ENCODE measurements around the gene SPP1. TPM values are rescaled to one million over a fixed set of nuclear protein-coding genes. Genes with fewer than 3 reads are reported as not detected.

The SPP1 gene
- total RNA-seq, 4 donors from 2014 or later: 5.6 to 37.8 (median 10.3) TPM

DNA sequence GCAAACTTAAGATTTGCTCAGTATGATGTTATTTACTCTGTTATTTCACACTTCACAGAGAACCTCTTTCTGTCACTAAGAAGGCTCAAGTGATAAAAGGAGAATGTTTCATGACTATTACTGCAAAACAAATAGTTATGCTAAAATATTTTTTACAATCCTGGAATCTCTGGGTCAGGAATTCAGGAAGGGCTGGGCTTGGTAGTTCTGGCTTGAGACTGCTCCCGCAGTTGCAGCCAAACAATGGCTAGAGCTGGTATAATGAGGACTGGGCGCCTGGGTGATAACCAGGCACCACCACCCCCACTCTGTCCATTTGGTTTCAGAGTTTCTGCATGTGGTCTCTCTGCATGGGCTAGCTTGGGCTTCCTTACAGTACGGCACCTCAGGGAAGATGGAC, 28.7 kb upstream of the SPP1 start:
- TF ChIP-seq EP300 (IDR thresholded peaks at IDR 0.05) (no peak), POLR2A (IDR thresholded peaks at IDR 0.05) (no peak)
- TF ChIP-seq, protein P1, sequence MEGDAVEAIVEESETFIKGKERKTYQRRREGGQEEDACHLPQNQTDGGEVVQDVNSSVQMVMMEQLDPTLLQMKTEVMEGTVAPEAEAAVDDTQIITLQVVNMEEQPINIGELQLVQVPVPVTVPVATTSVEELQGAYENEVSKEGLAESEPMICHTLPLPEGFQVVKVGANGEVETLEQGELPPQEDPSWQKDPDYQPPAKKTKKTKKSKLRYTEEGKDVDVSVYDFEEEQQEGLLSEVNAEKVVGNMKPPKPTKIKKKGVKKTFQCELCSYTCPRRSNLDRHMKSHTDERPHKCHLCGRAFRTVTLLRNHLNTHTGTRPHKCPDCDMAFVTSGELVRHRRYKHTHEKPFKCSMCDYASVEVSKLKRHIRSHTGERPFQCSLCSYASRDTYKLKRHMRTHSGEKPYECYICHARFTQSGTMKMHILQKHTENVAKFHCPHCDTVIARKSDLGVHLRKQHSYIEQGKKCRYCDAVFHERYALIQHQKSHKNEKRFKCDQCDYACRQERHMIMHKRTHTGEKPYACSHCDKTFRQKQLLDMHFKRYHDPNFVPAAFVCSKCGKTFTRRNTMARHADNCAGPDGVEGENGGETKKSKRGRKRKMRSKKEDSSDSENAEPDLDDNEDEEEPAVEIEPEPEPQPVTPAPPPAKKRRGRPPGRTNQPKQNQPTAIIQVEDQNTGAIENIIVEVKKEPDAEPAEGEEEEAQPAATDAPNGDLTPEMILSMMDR (IDR thresholded peaks at IDR 0.05): no peak

DNA sequence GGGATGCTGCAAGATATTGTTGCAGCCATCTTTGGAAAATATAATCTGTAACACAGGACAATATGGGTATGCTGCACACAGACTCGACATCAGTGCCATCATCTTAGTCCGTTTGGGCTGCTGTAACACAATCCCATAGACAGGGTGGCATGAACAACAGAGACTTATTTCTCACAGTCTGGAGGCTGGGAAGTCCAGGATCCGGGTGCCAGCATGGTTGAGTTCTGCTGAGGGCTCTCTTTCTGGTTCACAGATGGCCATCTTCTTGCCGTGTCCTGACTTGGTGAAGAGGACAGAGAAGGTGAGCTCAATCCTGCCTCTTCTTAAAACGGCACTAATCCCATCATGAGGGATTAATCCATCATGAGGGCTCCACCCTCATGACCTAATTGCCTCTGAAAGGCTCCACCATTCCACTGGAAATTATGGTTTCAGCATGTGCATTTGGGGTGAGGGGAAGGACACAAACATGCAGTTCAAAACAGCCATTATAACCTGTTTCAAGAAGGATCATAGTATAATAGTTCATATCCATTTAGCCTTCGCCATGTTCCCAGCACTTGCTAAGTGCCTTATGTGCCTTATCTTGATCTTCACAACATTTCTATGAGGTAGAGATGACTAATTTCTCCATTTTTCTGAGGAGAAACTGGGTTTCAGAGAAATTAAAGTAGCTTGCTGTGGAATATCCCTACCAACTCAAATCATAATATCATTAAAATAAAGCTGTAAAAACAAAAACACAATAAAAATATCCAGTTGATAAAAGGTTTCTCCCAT, 27.9 kb upstream of the SPP1 start:
- no peaks in the 10 kb centered on the region for H3K9me3 ChIP-seq
- 66 to 100% methylated on average over 1 to 3 of the region's 6 CpGs for WGBS, 2 donors (ENCODE audit: low coverage in 1 of 2)
- TF ChIP-seq POLR2A (IDR thresholded peaks at IDR 0.05) (no peak), POLR2AphosphoS5 (IDR thresholded peaks at IDR 0.05) (no peak), EP300 (IDR thresholded peaks at IDR 0.05) (no peak)
- TF ChIP-seq, protein P1 (IDR thresholded peaks at IDR 0.05): no peak

More for the DNA sequence above, 28.7 kb upstream of the SPP1 start:
- Histone ChIP-seq H3K27ac (no peak overlapping the region), H3K4me3 (no peak overlapping the region), H3K4me1 (peaks cover 0 to 11% (median 0%) of the 10 kb centered on the region in 3 donors), H3K36me3 (no peaks in the 10 kb centered on the region), H3K27me3 (no peaks in the 10 kb centered on the region), H3K9me3 (no peaks in the 10 kb centered on the region)
- 82 to 86% methylated on average over 1 to 3 of the region's 3 CpGs for WGBS, 2 donors (ENCODE audit: low coverage in 1 of 2)
- ATAC-seq: no peak

DNA sequence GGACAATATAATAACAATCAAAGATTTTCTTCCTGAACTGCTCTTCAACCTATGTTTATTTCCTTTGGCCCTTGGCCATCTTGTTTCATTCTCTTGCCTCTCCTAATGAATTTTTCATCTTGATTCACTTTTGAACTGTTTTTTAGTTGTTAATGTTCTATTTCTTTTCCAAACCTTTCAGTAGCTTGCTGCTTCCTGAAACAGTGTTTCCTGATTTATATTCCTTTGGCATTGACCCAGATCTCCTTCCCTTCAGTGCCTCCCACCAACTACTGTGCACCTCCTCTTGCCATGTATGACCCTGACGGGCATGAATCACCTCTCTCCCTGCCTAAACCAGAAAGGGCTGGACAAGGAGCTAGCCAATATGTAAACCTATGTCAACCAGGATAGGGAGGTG, 25.6 kb upstream of the SPP1 start:
- no peak for ATAC-seq
- WGBS, 2 donors (ENCODE audit: low coverage in 1 of 2): 22 to 44% methylated on average over 1 of the region's 1 CpG
- H3K27ac ChIP-seq: no peak overlapping the region

More for the DNA sequence above, 27.9 kb upstream of the SPP1 start:
- Histone ChIP-seq H3K27ac (no peak overlapping the region), H3K4me1 (peaks cover 0 to 11% (median 0%) of the 10 kb centered on the region in 3 donors), H3K36me3 (no peaks in the 10 kb centered on the region), H3K27me3 (no peaks in the 10 kb centered on the region), H3K4me3 (no peak overlapping the region)
- no peak for ATAC-seq

DNA sequence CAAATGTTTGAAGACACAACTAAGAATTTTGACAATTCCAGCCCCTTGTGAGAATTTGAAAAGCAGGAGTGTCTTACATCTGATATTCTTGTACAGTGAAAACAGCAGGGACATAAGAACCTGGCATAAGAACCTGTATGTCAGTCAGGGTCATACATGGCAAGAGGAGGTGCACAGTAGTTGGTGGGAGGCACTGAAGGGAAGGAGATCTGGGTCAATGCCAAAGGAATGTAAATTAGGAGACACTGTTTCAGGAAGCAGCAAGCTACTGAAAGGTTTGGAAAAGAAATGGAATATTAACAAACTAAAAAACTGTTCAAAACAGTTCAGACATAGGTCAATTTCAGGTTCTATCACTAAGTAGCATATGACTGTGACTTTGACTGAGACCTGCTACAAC, 25.0 kb upstream of the SPP1 start:
- no peaks in the 10 kb centered on the region for H3K36me3 ChIP-seq
- H3K27ac ChIP-seq: no peak overlapping the region
- no peak for ATAC-seq
- H3K9me3 ChIP-seq: no peaks in the 10 kb centered on the region
- peaks cover 0 to 11% (median 0%) of the 10 kb centered on the region in 3 donors for H3K4me1 ChIP-seq
- no peak overlapping the region for H3K4me3 ChIP-seq
- no peak for TF ChIP-seq POLR2AphosphoS5 (IDR thresholded peaks at IDR 0.05)
- TF ChIP-seq EP300 (IDR thresholded peaks at IDR 0.05): no peak
- TF ChIP-seq POLR2A (IDR thresholded peaks at IDR 0.05): no peak
- TF ChIP-seq, protein P1 (IDR thresholded peaks at IDR 0.05): no peak
- H3K27me3 ChIP-seq: no peaks in the 10 kb centered on the region

More for the DNA sequence above, 25.6 kb upstream of the SPP1 start:
- Histone ChIP-seq H3K27me3 (no peaks in the 10 kb centered on the region), H3K4me3 (no peak overlapping the region), H3K4me1 (peaks cover 0 to 11% (median 0%) of the 10 kb centered on the region in 3 donors), H3K9me3 (no peaks in the 10 kb centered on the region), H3K36me3 (no peaks in the 10 kb centered on the region)
- TF ChIP-seq EP300 (IDR thresholded peaks at IDR 0.05): no peak
- TF ChIP-seq, protein P1 (IDR thresholded peaks at IDR 0.05): no peak
- TF ChIP-seq POLR2A (IDR thresholded peaks at IDR 0.05): no peak

DNA sequence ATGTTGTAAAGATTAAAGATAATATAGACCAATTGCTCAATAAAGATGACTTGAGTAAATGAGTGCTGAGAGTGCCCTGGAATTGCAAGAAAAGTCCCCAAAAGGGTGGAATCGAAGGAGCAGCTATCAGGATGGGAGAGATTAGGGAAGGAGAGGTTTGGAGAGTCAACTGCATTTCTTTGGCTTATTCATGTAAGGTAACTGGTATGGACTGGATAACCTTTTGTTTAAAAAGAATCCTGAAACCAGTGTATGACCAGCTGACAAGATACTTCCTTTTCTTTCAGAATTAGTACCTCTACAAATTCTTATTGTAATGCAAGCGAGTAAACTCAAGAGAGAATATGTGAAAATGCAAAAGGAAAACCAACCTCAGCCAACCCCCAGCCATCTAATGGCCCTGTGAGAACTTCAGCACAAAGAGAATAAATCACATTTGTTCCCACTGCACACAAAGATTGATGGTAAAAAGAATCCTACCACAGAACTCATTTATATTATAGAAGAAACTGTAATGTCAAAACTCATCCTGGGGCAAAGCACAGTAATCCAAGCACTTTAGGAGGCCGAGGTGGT, 24.5 kb upstream of the SPP1 start:
- TF ChIP-seq POLR2AphosphoS5 (IDR thresholded peaks at IDR 0.05): no peak
- TF ChIP-seq POLR2A (IDR thresholded peaks at IDR 0.05): no peak
- WGBS, 2 donors (ENCODE audit: low coverage in 1 of 2): 69 to 100% methylated on average over 1 to 3 of the region's 3 CpGs
- Histone ChIP-seq H3K27ac (no peak overlapping the region), H3K27me3 (no peaks in the 10 kb centered on the region), H3K36me3 (no peaks in the 10 kb centered on the region), H3K9me3 (no peaks in the 10 kb centered on the region), H3K4me3 (no peak overlapping the region), H3K4me1 (peaks cover 0 to 11% (median 0%) of the 10 kb centered on the region in 3 donors)
- ATAC-seq: no peak

Data from gastroesophageal sphincter (tissue), 4 donors.